ENCODE measurements around the gene UBE2R2. TPM values are rescaled to one million over a fixed set of nuclear protein-coding genes. Genes with fewer than 3 reads are reported as not detected.
"Not testable (repeated sequence)": the region's sequence is repeated elsewhere in the genome, so short reads cannot be mapped to it uniquely, and the experiment has no call there.

Gene UBE2R2, protein sequence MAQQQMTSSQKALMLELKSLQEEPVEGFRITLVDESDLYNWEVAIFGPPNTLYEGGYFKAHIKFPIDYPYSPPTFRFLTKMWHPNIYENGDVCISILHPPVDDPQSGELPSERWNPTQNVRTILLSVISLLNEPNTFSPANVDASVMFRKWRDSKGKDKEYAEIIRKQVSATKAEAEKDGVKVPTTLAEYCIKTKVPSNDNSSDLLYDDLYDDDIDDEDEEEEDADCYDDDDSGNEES
- 52.1 and 52.4 TPM in 2 replicates for total RNA-seq (2021)
- long read RNA-seq, full-length matches to known transcripts: 19 of 28 reads
- long read RNA-seq, partial matches to known transcripts: 7 of 28 reads
- long read RNA-seq, other reads (novel, unspliced or antisense): 2 of 28 reads

DNA sequence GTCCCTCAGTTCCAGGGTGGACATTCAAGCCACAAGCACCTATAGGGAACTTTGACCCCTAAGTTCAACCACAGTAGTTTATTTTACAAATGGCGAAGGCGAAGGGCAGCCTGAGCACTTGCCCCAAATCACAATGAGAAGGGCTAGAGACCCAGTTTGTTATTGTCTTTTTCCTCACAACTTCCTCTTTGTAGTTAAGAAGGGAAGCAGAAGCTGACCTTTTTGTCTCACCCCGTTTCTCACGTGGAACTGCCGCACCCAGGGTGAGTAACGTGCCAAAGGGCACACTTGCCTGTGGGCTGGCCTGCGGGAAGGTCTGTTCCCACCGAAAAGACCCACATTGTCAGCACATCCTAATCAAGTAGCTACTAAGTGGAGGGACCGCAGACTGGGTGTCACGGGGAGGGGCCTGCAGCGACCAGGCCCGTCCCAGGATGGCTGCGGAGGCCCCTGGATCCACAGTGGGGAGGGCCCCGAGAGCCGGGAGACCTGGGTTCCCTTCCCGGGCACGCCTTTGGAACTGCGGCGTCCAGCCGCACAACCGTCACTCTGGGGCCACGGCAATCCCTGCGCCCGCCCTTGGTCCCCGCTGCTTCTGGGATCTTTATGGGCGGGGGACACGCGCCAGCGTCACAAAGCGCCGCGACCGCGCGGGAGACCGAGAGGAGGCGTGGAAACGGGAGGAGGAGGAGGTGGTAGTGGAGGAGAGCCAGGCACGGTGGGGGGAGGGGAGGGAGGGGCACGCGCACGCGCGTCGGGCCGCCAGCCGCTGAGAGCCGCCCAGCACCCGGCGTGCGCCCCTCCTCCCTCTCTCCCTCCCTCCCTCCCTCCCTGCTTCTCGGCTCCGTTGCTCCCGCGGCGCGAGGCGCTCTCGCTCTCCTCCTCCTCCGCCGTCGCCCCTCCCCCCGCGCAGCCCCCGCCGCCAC lies at the start of gene UBE2R2:
Gene UBE2R2, plus strand, starts transcription at position 834 of the 926 bp plus-strand sequence. CDS start 598 bp downstream, outside the sequence.
- Mint-ChIP-seq H3K9me3 (no peaks in the 10 kb centered on the region; a peak in 1 of 5 replicates), H3K27ac (peak within 1 kb of the TSS; percentile 78 to 97 (median 93); a peak in 5 of 7 replicates), H3K27me3 (ENCODE audit: low read depth) (no peaks in the 10 kb centered on the region; the same call in 1 of the 2 replicates), H3K4me1 (peaks cover 29 to 36% of the 10 kb centered on the region in 2 experiments), H3K36me3 (ENCODE audit: insufficient read depth in 1 of 3, low read depth in 3 of 3) (peaks cover 0 to 8% (median 0%) of the 10 kb centered on the region in 3 experiments; a peak in 3 of 7 replicates), H3K4me3 (peak within 1 kb of the TSS; percentile 81 to 89)
- H3K4me2 ChIP-seq (ENCODE audit: insufficient read depth, insufficient read length, low read length): peak within 1 kb of the TSS; percentile 92
- peak within 1 kb of the TSS; percentile 93 for H3K9ac ChIP-seq (ENCODE audit: extremely low read depth, insufficient read length, low read length)
- no peak within 1 kb of the TSS for H3K23ac ChIP-seq (ENCODE audit: insufficient read length, low read depth, low read length)
- no peak within 1 kb of the TSS for H2BK20ac ChIP-seq (ENCODE audit: low read depth, low read length, poor library complexity, severe bottlenecking)
- no peak within 1 kb of the TSS for H2BK120ac ChIP-seq (ENCODE audit: low read depth, low read length, poor library complexity, severe bottlenecking)
- no peak within 1 kb of the TSS for H2BK15ac ChIP-seq (ENCODE audit: low read depth, low read length)
- peak within 1 kb of the TSS; percentile 86 for H3K56ac ChIP-seq (ENCODE audit: insufficient read length, low read depth, low read length)
- H3K27ac ChIP-seq (ENCODE audit: insufficient read length, low read depth, low read length): peak within 1 kb of the TSS; percentile 76
- H4K20me1 ChIP-seq (ENCODE audit: control insufficient read depth, insufficient read depth, insufficient read length): no peaks in the 10 kb centered on the region
- peaks cover 21% of the 10 kb centered on the region; the same call in 1 of the 2 replicates for H3K79me2 ChIP-seq (ENCODE audit: insufficient read depth, low read length)
- no CpG with 5 or more reads among the region's 66 CpGs for WGBS (ENCODE audit: extremely low coverage, insufficient read length, low lambda C conversion rate)
- H2BK5ac ChIP-seq (ENCODE audit: insufficient read length, low read length): no peak within 1 kb of the TSS
- peak within 1 kb of the TSS; percentile 98 for H3K14ac ChIP-seq (ENCODE audit: insufficient read depth, low read length)
- no peak within 1 kb of the TSS; the same call in 1 of the 2 replicates for H3K4ac ChIP-seq (ENCODE audit: low read depth, low read length)
- H4K91ac ChIP-seq (ENCODE audit: insufficient read length, low read depth, low read length): no peak within 1 kb of the TSS
- H3K18ac ChIP-seq (ENCODE audit: insufficient read length, low read depth, low read length): peak within 1 kb of the TSS; percentile 98
- no peaks in the 10 kb centered on the region for H3K9me3 ChIP-seq (ENCODE audit: control insufficient read depth, low read depth, low read length)
- H2BK12ac ChIP-seq (ENCODE audit: insufficient read length, low read depth, low read length): no peak within 1 kb of the TSS
- peak within 1 kb of the TSS; percentile 50 for H4K5ac ChIP-seq (ENCODE audit: insufficient read length, low read depth, low read length)
- peak; percentile 91 for DNase-seq
- H3K27me3 ChIP-seq (ENCODE audit: insufficient read depth, low read length): no peaks in the 10 kb centered on the region
- no peak within 1 kb of the TSS for H2AFZ ChIP-seq (ENCODE audit: low read length)
- no peaks in the 10 kb centered on the region for H3K79me1 ChIP-seq (ENCODE audit: insufficient read depth, low read depth, low read length, poor library complexity, severe bottlenecking)
- H3K4me1 ChIP-seq (ENCODE audit: insufficient read depth, low read length): no peaks in the 10 kb centered on the region; the same call in 1 of the 2 replicates
- peaks cover 8% of the 10 kb centered on the region for H3K23me2 ChIP-seq (ENCODE audit: insufficient read length, low read depth, low read length, poor library complexity, severe bottlenecking)
- no peak within 1 kb of the TSS for H3T11ph ChIP-seq (ENCODE audit: low read length)
- TF ChIP-seq, protein P1, sequence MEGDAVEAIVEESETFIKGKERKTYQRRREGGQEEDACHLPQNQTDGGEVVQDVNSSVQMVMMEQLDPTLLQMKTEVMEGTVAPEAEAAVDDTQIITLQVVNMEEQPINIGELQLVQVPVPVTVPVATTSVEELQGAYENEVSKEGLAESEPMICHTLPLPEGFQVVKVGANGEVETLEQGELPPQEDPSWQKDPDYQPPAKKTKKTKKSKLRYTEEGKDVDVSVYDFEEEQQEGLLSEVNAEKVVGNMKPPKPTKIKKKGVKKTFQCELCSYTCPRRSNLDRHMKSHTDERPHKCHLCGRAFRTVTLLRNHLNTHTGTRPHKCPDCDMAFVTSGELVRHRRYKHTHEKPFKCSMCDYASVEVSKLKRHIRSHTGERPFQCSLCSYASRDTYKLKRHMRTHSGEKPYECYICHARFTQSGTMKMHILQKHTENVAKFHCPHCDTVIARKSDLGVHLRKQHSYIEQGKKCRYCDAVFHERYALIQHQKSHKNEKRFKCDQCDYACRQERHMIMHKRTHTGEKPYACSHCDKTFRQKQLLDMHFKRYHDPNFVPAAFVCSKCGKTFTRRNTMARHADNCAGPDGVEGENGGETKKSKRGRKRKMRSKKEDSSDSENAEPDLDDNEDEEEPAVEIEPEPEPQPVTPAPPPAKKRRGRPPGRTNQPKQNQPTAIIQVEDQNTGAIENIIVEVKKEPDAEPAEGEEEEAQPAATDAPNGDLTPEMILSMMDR (conservative IDR thresholded peaks at IDR 0.05): no peak
- H4K8ac ChIP-seq (replicated peaks; ENCODE audit: insufficient read length, low read depth, low read length): peak within 1 kb of the TSS; percentile 50
- H2AK5ac ChIP-seq (ENCODE audit: insufficient read length, low read length): no peak within 1 kb of the TSS

DNA sequence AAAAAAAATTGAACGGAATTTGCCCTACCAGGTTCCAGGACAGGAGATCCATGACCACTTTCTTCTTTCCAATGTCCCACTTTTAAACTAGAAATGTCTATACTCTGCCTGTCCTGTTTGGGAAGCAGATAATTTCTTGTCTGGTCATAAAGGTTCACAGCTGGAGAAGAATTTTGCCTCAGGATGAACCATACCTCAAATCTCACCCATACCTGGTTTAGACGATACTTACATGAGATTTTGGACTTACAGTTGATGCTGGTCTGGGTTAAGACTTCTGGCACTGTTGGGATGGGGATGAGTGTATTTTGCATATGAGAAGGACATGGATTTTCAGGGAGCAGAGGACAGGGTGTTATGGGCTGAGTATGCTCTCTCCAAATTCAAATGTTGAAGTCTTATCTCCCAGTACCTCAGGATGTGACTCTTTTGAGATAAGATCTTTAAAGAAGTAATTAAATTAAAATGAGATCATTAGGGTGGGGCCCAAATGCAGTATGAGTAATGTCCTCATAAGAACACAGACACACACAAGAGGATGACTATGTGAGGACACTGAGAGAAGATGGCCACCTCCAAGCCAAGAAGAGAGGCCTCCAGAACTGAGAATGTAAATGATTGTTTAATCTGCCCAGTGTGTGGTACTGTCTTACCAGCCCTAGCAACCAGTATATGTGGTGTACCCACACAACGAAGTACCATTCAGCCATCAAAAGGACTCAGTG lies 46.6 kb upstream of the UBE2R2 start:
- not testable (repeated sequence) for H3K27ac ChIP-seq (ENCODE audit: insufficient read length, low read depth, low read length); H2BK120ac ChIP-seq (ENCODE audit: low read depth, low read length, poor library complexity, severe bottlenecking)

More for the DNA sequence above, 46.6 kb upstream of the UBE2R2 start:
- H3K9me3 ChIP-seq (ENCODE audit: control insufficient read depth, low read depth, low read length); H3K9me3 Mint-ChIP-seq; H3K4ac ChIP-seq (ENCODE audit: low read depth, low read length); H3K56ac ChIP-seq (ENCODE audit: insufficient read length, low read depth, low read length); H2BK20ac ChIP-seq (ENCODE audit: low read depth, low read length, poor library complexity, severe bottlenecking); DNase-seq; H3K4me2 ChIP-seq (ENCODE audit: insufficient read depth, insufficient read length, low read length); H4K20me1 ChIP-seq (ENCODE audit: control insufficient read depth, insufficient read depth, insufficient read length); H2BK5ac ChIP-seq (ENCODE audit: insufficient read length, low read length); H3K23ac ChIP-seq (ENCODE audit: insufficient read length, low read depth, low read length); H3K4me3 Mint-ChIP-seq; H3K79me1 ChIP-seq (ENCODE audit: insufficient read depth, low read depth, low read length, poor library complexity, severe bottlenecking); H3K23me2 ChIP-seq (ENCODE audit: insufficient read length, low read depth, low read length, poor library complexity, severe bottlenecking); H2AFZ ChIP-seq (ENCODE audit: low read length); H2BK12ac ChIP-seq (ENCODE audit: insufficient read length, low read depth, low read length); H3K36me3 Mint-ChIP-seq (ENCODE audit: insufficient read depth in 1 of 3, low read depth in 3 of 3); H3K4me1 ChIP-seq (ENCODE audit: insufficient read depth, low read length); H3T11ph ChIP-seq (ENCODE audit: low read length); H4K8ac ChIP-seq (replicated peaks; ENCODE audit: insufficient read length, low read depth, low read length); H3K14ac ChIP-seq (ENCODE audit: insufficient read depth, low read length); H3K27me3 ChIP-seq (ENCODE audit: insufficient read depth, low read length); H4K91ac ChIP-seq (ENCODE audit: insufficient read length, low read depth, low read length); H2BK15ac ChIP-seq (ENCODE audit: low read depth, low read length); H3K27me3 Mint-ChIP-seq (ENCODE audit: low read depth); H4K5ac ChIP-seq (ENCODE audit: insufficient read length, low read depth, low read length); H3K79me2 ChIP-seq (ENCODE audit: insufficient read depth, low read length); H3K9ac ChIP-seq (ENCODE audit: extremely low read depth, insufficient read length, low read length); H3K27ac Mint-ChIP-seq; H3K18ac ChIP-seq (ENCODE audit: insufficient read length, low read depth, low read length); H2AK5ac ChIP-seq (ENCODE audit: insufficient read length, low read length): not testable (repeated sequence)
- peaks cover 0 to 10% of the 10 kb centered on the region in 2 experiments; a peak in 3 of 4 replicates for H3K4me1 Mint-ChIP-seq
- WGBS (ENCODE audit: extremely low coverage, insufficient read length, low lambda C conversion rate): no CpG with 5 or more reads among the region's 3 CpGs
